COLO668 (cell line): Measurements from ENCODE around the gene C1RL.
"Not testable (repeated sequence)": the region's sequence is repeated elsewhere in the genome, so short reads cannot be mapped to it uniquely, and the experiment has no call there.

Experiments
- DNase-seq: peaks from one replicate; lab custom pipeline; 2025; ENCODE audit not compliant: unreplicated experiment; lab: John Stamatoyannopoulos, UW

The C1RL gene

GRCh38 chr12:7066596-7066995, 42.4 kb downstream of the C1RL start:
- DNase-seq, result no peak

DNA sequence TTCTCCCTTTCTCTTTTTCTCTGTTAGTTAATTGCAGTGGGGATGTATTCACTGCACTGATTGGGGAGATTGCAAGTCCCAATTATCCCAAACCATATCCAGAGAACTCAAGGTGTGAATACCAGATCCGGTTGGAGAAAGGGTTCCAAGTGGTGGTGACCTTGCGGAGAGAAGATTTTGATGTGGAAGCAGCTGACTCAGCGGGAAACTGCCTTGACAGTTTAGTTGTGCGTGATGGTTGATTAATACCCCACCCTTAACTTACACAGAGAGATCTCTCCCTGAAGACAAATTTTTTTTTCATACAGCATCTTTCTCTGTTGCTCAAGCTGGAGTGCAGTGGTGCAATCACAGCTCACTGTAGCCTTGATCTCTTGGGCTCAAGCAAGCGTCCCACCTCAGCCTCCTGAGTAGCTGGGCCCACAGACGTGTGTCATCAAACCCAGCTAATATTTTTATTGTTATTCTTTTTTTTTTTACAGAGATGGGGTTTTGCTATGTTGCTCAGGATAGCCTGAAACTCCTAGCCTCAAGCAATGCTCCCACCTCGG, 43.9 kb downstream of the C1RL start:
- DNase-seq, result no peak

DNA sequence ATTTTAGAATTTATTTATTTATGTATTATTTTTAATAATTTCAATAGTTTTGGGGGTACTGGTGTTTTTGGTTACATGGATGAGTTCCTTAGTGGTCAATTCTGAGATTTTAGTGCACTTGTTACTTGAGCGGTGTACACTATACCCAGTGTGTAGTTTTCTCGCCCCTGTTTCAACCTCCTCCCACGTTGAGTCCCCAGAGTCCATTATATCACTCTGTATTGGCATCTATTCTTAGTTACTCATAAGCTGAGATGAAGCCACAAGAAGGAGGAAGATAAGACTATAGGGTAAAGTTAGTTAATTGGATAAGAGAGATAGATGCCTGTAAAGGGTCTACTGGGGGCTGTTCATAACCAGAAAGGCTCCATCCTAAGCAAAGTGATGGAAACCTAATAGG, 44.5 kb downstream of the C1RL start:
- no peak for DNase-seq

GRCh38 chr12:7061596-7061995, 47.4 kb downstream of the C1RL start:
- no peak for DNase-seq

- DNase-seq, result no peak
These were observed 47.9 kb downstream of the C1RL start for GRCh38 chr12:7061138-7061537.

DNA sequence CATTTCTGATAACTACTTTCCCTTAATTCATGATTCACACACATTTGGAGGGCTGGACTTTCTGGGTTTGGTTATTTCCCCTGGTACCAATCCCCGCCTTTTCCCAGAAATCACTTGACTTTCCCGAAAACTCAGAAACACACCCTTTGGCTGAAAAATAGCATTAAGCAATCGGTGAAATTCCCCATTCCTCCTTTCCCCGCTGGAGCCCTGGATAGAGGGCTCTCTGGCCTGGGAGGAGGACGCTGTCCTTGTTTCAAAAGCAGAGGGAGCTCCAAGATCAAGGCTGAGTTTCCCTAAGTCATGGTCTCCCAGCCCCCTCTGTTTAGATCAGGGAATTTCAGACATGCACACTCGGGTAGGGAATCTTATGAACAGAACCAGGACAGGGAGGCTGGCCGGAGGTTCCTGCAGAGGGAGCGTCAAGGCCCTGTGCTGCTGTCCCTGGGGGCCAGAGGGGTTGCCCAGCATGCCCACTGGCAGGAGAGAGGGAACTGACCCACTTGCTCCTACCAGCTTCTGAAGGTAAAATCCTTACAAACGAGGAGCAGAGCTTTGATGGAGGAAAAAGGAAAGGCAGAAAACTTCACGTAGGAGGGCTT, 48.6 kb downstream of the C1RL start, which contains the start of gene C1S:
Gene C1S (plus strand): TSS at position 366 of the 602 bp plus-strand sequence. CDS start 1,195 bp downstream, outside the sequence.
- DNase-seq, result no peak

DNA sequence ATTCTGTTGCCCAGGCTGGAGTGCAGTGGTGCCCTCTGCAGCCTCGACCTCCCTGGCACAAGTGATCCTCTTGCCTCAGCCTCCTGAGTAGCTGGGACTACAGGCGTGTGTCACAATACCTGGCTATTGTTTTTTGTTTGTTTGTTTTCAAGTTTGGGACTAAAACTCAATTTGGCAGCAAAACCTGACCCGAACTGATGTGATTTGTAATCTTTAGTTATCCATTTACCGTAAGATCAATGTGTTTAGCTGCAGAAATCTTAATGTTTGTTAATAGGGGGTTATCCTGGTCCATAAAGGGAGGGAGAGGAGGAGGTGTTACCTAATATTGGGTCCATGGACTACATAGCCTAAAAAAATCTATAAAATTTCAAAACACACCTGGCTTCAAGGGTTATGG, 49.2 kb downstream of the C1RL start:
- no peak for DNase-seq

GRCh38 chr12:7058850-7059395, 50.1 kb downstream of the C1RL start:
- no peak for DNase-seq

DNA sequence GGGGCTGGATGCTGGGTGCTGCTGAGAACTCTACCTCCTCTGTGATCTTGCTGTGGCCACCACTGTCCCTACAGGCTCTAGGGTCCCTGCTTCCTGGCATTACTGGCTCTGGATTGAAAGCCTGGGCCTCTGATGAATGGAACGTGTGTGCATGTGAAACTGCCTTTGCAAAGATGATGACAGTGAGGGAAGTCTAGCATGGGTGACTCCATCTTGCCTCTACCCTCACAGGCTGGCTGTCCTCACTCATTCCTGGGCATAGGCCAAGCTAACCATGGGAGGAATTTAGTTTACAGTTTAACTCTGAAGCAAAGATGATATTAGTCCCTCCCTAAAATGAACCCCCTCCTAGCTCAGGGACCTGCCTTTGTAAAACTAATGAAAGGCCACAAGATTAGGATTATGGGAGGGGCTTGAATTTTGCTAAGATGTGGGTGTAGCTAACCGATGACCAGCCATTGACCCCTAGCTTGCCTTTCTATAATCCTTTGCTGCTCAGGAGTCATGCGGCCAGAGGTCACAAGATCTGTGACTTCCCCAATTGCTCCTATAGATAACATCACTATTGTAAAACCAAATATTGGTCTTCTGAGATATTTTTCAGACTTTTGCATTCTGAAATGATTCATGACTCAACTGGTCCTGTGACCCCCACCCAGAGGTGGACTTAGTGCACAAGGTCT, 50.7 kb downstream of the C1RL start:
- DNase-seq, result no peak

- DNase-seq, result not testable (repeated sequence)
These were observed 53.3 kb downstream of the C1RL start for GRCh38 chr12:7055736-7056135.

- DNase-seq, result no peak
These were observed 54.1 kb downstream of the C1RL start for GRCh38 chr12:7054925-7055324.

DNA sequence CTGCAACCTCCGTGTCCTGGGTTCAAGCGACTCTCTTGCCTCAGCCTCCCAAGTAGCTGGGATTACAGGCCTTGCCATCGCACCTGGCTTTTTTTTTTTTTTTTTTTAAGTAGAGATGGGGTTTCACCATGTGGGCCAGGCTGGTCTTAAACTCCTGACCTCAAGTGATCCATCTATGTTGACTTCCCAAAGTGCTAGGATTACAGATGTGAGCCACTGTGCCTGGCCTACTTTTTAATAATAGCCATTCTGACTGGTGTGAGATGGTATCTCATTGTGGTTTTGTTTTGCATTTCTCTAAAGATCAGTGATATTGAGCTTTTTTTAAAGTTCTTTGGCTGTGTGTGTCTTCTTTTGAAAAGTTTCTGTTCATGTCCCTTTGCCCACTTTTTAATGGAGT, 59.0 kb downstream of the C1RL start:
- DNase-seq, result not testable (repeated sequence)

GRCh38 chr12:7049445-7049951, 59.5 kb downstream of the C1RL start:
- DNase-seq, result not testable (repeated sequence)

DNA sequence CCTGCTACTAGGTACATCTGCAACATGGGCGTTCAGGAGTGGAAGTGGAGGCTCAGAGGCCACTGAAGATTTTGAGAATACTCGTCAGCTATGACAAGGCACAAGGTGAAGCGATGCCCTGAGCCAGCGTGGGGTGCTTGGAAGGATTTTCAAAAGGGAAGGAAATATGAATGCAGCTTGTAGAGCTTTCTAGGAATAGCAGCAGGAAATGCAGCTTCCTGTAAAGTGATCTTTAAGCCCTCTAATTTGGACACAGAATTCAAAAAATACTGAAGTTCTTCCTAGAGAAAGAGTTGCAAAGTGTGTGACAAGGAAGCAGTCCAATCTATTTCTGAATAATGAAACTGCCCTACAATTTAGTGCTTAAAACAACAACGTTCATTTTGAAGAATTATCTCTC, 61.7 kb downstream of the C1RL start:
- DNase-seq, result no peak

- DNase-seq, result no peak
These were observed 62.5 kb downstream of the C1RL start for GRCh38 chr12:7046383-7047105.

DNA sequence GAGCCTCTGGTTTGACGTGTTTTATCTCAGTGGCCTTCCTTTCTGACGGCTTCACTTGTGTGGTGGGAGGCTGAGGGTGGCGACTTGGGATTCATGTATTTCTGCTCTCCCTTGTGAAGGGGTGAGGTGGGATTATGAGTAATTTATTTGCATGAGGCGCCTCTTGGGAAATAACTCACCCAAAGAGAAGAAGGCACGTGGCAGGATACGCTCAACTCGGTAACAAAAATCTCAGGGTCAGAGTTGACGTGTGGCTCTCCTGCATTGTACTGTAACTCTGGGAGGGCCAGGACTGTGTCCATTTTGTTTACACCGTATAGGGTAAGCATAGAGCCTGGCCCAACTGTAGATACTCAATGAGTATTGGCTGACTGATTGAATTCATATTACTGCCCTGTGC, 63.1 kb downstream of the C1RL start:
- no peak for DNase-seq
